Stimulated activated CD4-positive, alpha-beta T cell treated with anti-CD3 and anti-CD28 coated beads, TNF-alpha, amount 100 ng/mL, for 4 hours (primary cell): ENCODE results near the gene LRRC49.

Experiments used
- DNase-seq, 3 experiments: peaks; one replicate each; pipeline ENCODE4 v3.0.0-alpha.2; 2020; ENCODE audit warnings: low read depth in 3 of 3

LRRC49 gene

GRCh38 chr15:71052356-71052755 is 159.7 kb downstream of the LRRC49 start:
- no peak for DNase-seq

GRCh38 chr15:71054286-71054952 is 161.8 kb downstream of the LRRC49 start:
- DNase-seq, result no peak

- DNase-seq, result no peak
Measured at GRCh38 chr15:71055461-71055860, 162.8 kb downstream of the LRRC49 start.

GRCh38 chr15:71056111-71056510 is 163.5 kb downstream of the LRRC49 start:
- DNase-seq, result no peak

- DNase-seq, result no peak
Measured at GRCh38 chr15:71057143-71057542, 164.5 kb downstream of the LRRC49 start.

GRCh38 chr15:71057581-71057980 is 165.0 kb downstream of the LRRC49 start:
- DNase-seq, result no peak

GRCh38 chr15:71060983-71061382 is 168.4 kb downstream of the LRRC49 start:
- DNase-seq, result no peak

GRCh38 chr15:71066983-71067382 is 174.4 kb downstream of the LRRC49 start:
- DNase-seq, result no peak

GRCh38 chr15:71069693-71070092 is 177.1 kb downstream of the LRRC49 start:
- DNase-seq, result no peak

- no peak for DNase-seq
Measured at GRCh38 chr15:71071529-71071928, 178.9 kb downstream of the LRRC49 start.

- DNase-seq, result no peak
Measured at GRCh38 chr15:71072423-71072822, 179.8 kb downstream of the LRRC49 start.

GRCh38 chr15:71078506-71079207 is 186.0 kb downstream of the LRRC49 start:
- DNase-seq, result no peak

- no peak for DNase-seq
Measured at GRCh38 chr15:71079208-71080044, 186.8 kb downstream of the LRRC49 start.

GRCh38 chr15:71080166-71080565 is 187.5 kb downstream of the LRRC49 start:
- peak in 1 of 3 experiments; percentile 0 for DNase-seq

GRCh38 chr15:71080705-71081104 is 188.1 kb downstream of the LRRC49 start:
- DNase-seq, result no peak

- no peak for DNase-seq
Measured at GRCh38 chr15:71082803-71083202, 190.2 kb downstream of the LRRC49 start.

- DNase-seq, result no peak
Measured at GRCh38 chr15:71083349-71083748, 190.7 kb downstream of the LRRC49 start.

GRCh38 chr15:71084264-71084663 is 191.6 kb downstream of the LRRC49 start:
- no peak for DNase-seq

- DNase-seq, result no peak
Measured at GRCh38 chr15:71085809-71086208, 193.2 kb downstream of the LRRC49 start.

GRCh38 chr15:71088155-71088554 is 195.5 kb downstream of the LRRC49 start:
- DNase-seq, result no peak

GRCh38 chr15:71088683-71089082 is 196.1 kb downstream of the LRRC49 start:
- no peak for DNase-seq

- no peak for DNase-seq
Measured at GRCh38 chr15:71089801-71090200, 197.2 kb downstream of the LRRC49 start.

GRCh38 chr15:71091601-71092000 is 199.0 kb downstream of the LRRC49 start:
- DNase-seq, result no peak
